A204.1 (cell line): ENCODE results near the gene ABCA3.
"Not testable (repeated sequence)": the region's sequence is repeated elsewhere in the genome, so short reads cannot be mapped to it uniquely, and the experiment has no call there.

Experiments used
- FAIRE-seq: peaks from 2 replicates; lab custom pipeline; 2012; peaks lifted over from hg19 to GRCh38; lab: Jason Lieb, UNC

Gene ABCA3

GRCh38 chr16:2252806-2253148 lies 87.8 kb downstream of the ABCA3 start:
- no peak for FAIRE-seq

GRCh38 chr16:2251296-2252111 lies 89.0 kb downstream of the ABCA3 start, which contains the start of gene ECI1:
Gene ECI1, minus strand, starts transcription at chr16:2251587. Its CDS starts 21 bp downstream, at chr16:2251566.
- peak; percentile 87 for FAIRE-seq

GRCh38 chr16:2250652-2251295 lies 89.8 kb downstream of the ABCA3 start:
- FAIRE-seq: no peak

- no peak for FAIRE-seq
Measured at GRCh38 chr16:2246301-2246885, 94.1 kb downstream of the ABCA3 start.

GRCh38 chr16:2244926-2245795 lies 95.4 kb downstream of the ABCA3 start:
- no peak for FAIRE-seq

GRCh38 chr16:2244301-2244700 lies 96.2 kb downstream of the ABCA3 start:
- no peak for FAIRE-seq

- no peak for FAIRE-seq
Measured at GRCh38 chr16:2243781-2244180, 96.7 kb downstream of the ABCA3 start.

GRCh38 chr16:2243031-2243528 lies 97.4 kb downstream of the ABCA3 start:
- no peak for FAIRE-seq

- no peak for FAIRE-seq
Measured at GRCh38 chr16:2242598-2242997, 97.9 kb downstream of the ABCA3 start.

GRCh38 chr16:2240331-2240730 lies 100.2 kb downstream of the ABCA3 start:
- FAIRE-seq: not testable (repeated sequence)

- no peak for FAIRE-seq
Measured at GRCh38 chr16:2238838-2239675, 101.5 kb downstream of the ABCA3 start.

GRCh38 chr16:2238150-2238837 lies 102.2 kb downstream of the ABCA3 start:
- no peak for FAIRE-seq

GRCh38 chr16:2237493-2238149 lies 102.9 kb downstream of the ABCA3 start:
- FAIRE-seq: no peak

GRCh38 chr16:2237102-2237482 lies 103.4 kb downstream of the ABCA3 start:
- no peak for FAIRE-seq

GRCh38 chr16:2236337-2237101 lies 104.0 kb downstream of the ABCA3 start, which contains the start of gene DNASE1L2:
Gene DNASE1L2, plus strand, starts transcription at chr16:2236444. Its CDS starts 373 bp downstream, at chr16:2236817.
- no peak for FAIRE-seq

GRCh38 chr16:2235695-2236336 lies 104.7 kb downstream of the ABCA3 start:
- FAIRE-seq: no peak

- no peak for FAIRE-seq
Measured at GRCh38 chr16:2235234-2235651, 105.3 kb downstream of the ABCA3 start.

GRCh38 chr16:2234813-2235170 lies 105.7 kb downstream of the ABCA3 start:
- FAIRE-seq: no peak
